Ascending aorta (tissue), 2 donors: ENCODE results near the gene PDHA1. TPM values are rescaled to one million over a fixed set of nuclear protein-coding genes. Genes with fewer than 3 reads are reported as not detected.

Experiments
- DNase-seq, 2 donors: peaks; one replicate each; pipeline ENCODE4 v3.0.0-alpha.2; 2019; ENCODE audit warnings: low spot score in 2 of 2
- H3K27ac ChIP-seq, 2 donors: fragments of 200-600 bp; sonication (generic); one replicate each; pipeline ENCODE4 v1.5.1; 2016 to 2017; ENCODE audit warnings: mild to moderate bottlenecking in 1 of 2
- H3K27me3 ChIP-seq: fragments of 200-600 bp; sonication (generic); one replicate; pipeline ENCODE4 v1.5.1; 2017
- H3K36me3 ChIP-seq, 2 donors: fragments of 200-600 bp; sonication (generic); one replicate each; pipeline ENCODE4 v1.5.1; 2016
- H3K4me1 ChIP-seq, 2 donors: fragments of 200-600 bp; sonication (generic); one replicate each; pipeline ENCODE4 v1.5.1; 2016 to 2017; ENCODE audit warnings: mild to moderate bottlenecking in 1 of 2
- H3K4me3 ChIP-seq, 2 donors: fragments of 200-600 bp; sonication (generic); one replicate each; pipeline ENCODE4 v1.5.1; 2016 to 2017; ENCODE audit warnings: mild to moderate bottlenecking in 1 of 2
- H3K9me3 ChIP-seq, 2 donors: fragments of 200-600 bp; sonication (generic); one replicate each; pipeline ENCODE4 v1.5.1; 2016
- CTCF ChIP-seq, 3 experiments: fragments of 200-600 bp in 2 of 3; fragments of 450-650 bp in 1 of 3; sonication (generic) in 2 of 3; IDR thresholded peaks; one replicate each; pipeline ENCODE4 v1.5.1; 2016 to 2019; ENCODE audit warnings: antibody characterized with exemption in 3 of 3, mild to moderate bottlenecking in 1 of 3, moderate library complexity in 1 of 3
- intact Hi-C: fragments of 100-400 bp; cut with DNase I; formaldehyde crosslinking; loops from one replicate; pipeline ENCODE4 v1.15.1; 2023
- total RNA-seq: library from RNA; depleted of rRNA; stranded (reverse); fragments of >200 nt; gene quantifications from one replicate; pipeline ENCODE4 v1.1.0, GENCODE V29; 2016

The PDHA1 gene
- total RNA-seq, 1 donor from 2014 or later, result 30.9 TPM

GRCh38 chrX:19403696-19404095 lies 60.0 kb downstream of the PDHA1 start:
- no peaks in the 10 kb centered on the region for H3K9me3 ChIP-seq
- H3K4me3 ChIP-seq, result no peak overlapping the region
- no peak overlapping the region for H3K27ac ChIP-seq
- DNase-seq, result no peak
- H3K4me1 ChIP-seq, result no peaks in the 10 kb centered on the region
- no peak for TF ChIP-seq CTCF (IDR thresholded peaks at IDR 0.05)
- intact Hi-C loops, result no loop called here
- H3K27me3 ChIP-seq, result no peaks in the 10 kb centered on the region
- no peaks in the 10 kb centered on the region for H3K36me3 ChIP-seq

- H3K27ac ChIP-seq, result no peak overlapping the region
- TF ChIP-seq CTCF (IDR thresholded peaks at IDR 0.05), result no peak
- intact Hi-C loops, result no loop called here
Observed at GRCh38 chrX:19410259-19410658, 66.5 kb downstream of the PDHA1 start.

More at GRCh38 chrX:19410259-19410658, 66.5 kb downstream of the PDHA1 start:
- Histone ChIP-seq H3K9me3 (no peaks in the 10 kb centered on the region), H3K4me3 (no peak overlapping the region), H3K27me3 (no peaks in the 10 kb centered on the region), H3K36me3 (no peaks in the 10 kb centered on the region), H3K4me1 (no peaks in the 10 kb centered on the region)
- DNase-seq, result no peak

Other genes with a start within 250 kb of the PDHA1 start
- 4.3 TPM for gene ADGRG2, start 221.5 kb upstream of the PDHA1 start, total RNA-seq
- gene MAP3K15, start 171.6 kb downstream of the PDHA1 start, total RNA-seq, result 0.21 TPM